Stimulated activated CD4-positive, alpha-beta T cell treated with anti-CD3 and anti-CD28 coated beads, Interleukin-1b, Interleukin-23, amount 100 ng/mL, for 24 hours (primary cell): Measurements from ENCODE around the gene IQCK.

Experiments used
- DNase-seq, 4 experiments: peaks; one replicate each; pipeline ENCODE4 v3.0.0-alpha.2; 2020; ENCODE audit warnings: low read depth in 4 of 4, low spot score in 1 of 4

The IQCK gene

DNA sequence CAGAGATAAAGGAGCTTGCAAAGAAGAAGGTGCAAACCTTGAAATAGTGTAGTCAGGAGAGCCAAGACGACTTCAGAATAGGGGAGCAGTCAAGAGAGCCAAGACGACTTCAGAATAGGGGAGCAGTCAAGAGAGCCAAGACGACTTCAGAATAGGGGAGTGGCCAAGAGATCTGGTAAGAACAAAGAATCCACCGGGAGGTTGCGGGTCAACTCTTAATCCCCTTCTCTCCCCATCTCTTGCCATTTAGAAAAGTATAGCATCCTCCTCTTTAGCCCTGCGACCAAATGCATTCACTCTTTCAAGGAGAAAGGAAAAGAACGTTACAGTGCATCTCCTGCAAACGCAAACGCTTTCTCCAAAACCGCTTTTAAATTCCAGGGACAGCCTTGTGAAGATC, 757 bp upstream of the IQCK start:
- no peak for DNase-seq

DNA sequence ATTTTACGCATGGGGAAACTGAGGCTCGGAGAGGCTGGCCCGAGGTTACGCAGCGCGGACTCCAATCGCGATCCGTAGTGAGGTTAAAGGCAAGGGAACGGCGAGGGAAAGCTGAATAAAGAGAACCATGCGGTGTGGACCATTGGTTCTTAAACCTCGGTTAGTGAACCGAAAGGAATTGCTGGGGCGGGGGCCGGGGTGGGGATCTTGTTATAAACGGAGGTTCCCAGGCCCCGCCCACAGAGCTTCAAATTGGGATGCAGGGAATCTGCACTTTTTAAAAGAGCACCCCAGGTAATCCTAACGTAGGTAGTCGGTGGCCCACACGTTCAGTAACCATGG, 524 bp downstream of the IQCK start:
- DNase-seq, result no peak

DNA sequence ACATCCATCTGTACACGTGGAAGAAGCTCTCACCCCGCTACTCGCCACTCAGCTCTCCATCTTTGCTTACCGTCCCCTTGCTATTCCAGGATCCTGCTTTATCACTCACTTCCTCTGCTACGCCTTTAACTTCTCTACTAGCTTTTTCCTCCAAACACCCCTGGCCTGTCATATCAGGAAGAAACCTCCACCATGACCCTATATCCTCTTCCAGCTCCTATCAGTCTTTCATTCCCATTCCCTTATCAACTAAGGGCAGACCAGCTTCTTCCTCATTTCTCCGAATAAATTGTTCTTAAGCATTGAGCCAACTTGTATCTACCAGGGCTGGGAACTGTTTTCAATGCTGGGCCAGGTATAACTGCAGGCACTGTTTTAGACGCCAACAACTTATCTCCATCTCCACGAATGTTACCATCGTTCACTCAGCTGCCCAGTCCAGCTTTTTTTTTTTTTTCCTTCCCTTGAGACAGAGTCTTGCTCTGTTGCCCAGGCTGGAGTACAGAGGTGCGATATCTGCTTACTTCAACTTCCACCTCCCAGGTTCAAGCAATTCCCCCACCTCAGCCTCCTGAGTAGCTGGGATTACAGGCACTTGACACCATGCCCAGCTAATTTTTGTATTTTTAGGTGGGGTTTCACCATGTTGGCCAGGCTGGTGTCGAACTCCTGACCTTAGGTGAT, 4.3 kb downstream of the IQCK start:
- no peak for DNase-seq

DNA sequence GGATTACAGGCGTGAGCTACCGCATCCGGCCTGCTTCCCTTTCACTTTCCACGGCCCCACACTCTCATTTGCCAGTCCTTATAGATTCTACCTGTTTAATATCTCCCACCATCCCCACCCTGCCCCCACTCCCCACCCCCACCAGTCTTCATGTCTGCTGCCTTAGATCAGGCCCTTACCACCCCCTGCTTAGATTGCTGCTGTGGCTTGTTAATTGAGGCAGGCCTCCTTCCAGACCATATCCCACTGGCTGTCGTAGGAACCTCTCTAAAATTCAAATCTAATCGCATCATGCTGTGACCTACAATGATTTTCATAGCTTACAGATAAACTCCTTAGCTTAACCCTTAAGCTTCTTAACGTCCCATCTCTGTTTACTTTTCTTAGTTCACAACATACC, 4.9 kb downstream of the IQCK start:
- no peak for DNase-seq

DNA sequence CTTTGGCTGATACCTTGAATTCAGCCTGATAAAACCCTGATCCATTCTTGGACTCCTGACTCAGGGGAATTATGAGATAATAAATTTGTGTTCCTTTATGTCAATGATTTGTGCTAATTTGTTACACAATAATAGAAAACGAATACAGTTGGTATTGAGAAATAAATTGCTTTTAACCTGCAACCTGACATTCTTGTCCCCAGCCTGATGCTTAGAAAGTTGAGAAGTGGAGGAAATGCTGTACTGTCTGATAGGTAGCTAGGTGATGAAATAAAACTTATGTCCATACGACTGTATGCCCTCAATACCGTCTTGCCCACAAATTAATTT, 10.5 kb downstream of the IQCK start:
- no peak for DNase-seq

DNA sequence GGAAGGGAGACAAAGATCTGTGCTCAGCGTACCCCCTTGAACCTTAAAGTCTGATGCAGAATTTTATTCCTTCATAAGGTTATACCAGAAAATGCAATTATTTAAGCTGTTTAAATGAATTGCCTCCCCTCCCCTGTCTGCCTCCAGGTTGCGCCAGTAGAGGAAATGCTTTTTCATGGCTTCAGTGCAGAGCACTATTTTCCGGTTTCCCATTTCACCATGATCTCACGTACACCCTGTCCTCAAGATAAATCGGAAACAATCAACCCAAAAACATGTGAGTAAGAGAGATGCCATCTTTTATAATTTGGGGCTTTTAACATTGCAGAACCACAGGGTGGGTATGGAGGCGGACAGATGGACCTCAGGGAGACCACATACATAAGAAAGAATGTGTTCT, 15.5 kb downstream of the IQCK start:
- DNase-seq, result no peak

DNA sequence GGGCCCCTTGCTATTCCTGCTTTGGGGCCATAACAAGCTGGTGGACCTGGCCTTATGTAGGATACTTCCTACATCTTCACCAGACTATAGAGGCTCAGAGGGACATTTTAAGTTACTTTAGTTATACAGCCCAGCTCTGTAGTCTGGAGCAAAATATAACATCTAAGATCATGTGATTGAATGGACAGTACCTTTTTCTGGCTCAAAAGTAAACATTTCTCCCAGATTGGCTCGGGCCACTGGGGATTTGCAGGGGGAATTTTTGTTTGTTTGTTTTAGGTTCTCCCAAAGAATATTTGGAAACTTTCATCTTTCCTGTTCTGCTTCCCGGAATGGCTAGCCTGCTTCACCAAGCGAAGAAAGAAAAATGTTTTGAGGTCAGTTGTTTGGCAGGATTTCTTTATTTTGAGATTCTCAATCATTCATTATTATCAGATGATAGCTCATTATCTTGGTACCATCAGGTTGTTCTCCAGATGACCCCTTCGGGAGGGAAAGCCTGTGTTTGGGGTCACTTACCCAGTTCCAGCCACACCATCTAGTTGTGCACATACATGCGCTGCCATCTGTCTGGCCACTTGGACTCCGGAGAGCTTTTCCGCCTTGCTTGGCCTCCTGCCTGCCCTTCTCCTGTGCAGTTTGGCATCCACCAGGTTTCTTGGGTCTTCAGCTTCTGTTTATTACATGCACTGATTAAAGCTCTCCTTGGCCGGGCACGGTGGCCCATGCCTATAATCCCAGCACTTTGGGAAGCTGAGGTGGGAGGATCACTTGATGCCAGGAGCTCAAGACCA, 17.2 kb downstream of the IQCK start:
- DNase-seq, result no peak

DNA sequence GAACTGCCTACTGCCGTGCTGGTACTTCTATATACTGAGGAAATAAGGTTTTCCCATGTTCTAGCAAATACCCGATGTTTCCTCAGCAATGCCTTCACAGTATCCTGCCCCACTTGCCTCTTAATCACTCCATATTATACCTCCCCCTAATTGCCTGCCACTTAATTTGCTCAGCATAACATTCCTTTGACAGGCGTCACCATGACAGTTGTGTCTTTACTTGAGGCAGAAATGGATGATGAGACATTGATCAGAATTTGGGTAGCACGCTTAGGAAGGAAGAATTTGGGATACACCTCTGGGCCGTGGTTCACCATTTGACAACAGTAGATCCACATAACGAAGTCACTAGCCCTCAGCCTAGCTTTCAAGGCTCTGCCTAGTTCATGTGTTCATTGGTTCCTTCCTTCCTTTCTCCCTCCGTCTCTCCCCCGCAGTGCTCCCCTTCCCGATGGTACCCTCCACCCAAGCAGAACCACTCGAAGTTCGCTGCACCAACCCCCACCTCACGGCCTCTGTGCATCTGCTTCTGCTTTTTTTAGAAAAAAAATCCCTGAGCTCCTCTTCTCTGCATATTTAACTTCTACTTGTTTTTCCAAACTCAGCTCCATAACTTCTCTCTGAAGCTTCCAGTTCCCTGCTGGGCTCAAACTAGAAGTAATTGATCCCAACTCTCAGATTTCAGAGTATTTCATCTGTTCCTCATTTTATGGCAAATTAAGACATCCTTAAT, 19.4 kb downstream of the IQCK start:
- no peak for DNase-seq

DNA sequence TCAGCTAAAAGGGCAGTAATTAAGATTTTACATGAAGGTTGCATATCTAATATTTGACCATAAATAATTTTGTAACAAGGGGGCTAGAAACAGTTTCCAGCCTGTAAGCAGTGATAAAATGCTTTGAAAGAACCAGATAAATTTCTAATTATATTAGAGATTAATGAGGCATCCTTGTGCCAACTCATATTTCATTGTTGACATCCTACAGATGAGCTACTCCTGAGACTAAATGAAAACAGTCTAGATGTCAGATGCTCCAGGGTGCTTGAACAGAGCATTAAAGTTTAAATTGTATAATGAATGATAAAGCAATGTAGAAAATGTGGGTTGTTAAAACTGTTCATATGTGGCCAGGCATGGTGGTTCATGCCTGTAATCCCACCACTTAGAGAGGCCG, 23.3 kb downstream of the IQCK start:
- no peak for DNase-seq

DNA sequence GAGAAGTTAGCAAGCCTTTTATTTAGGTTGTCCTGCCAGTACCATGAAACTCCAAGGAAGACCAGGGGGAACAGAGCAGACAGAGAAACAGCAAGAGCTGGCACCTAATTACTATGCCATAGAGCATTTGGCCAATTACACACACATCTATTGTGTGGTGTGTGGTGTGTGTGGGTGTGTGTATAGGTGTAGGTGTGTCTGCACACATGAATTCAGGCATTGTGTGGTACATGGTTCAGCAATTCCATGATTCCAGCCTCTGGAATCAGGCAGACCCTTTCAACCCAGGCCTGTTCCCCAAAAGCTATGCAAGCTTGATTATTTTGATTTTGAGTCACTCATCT, 25.7 kb downstream of the IQCK start:
- no peak for DNase-seq

DNA sequence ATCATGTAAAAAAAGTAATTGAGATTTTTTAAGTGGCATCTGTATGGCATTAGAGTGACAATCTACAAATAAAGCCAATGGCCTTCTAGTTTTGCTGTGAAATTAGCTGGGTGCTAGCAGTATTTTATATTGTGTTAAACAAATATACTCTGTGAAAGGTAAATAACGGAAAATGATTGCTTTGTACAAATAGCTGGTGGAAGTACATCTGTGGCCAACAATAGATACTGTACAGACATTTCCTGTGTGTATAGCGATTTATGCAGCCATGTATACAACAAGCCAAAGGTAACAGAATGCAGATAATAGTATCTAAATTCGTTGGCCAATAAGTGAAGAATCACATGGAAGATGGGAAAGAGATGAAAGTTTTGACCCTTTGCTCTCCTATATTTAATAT, 26.6 kb downstream of the IQCK start:
- DNase-seq, result no peak

DNA sequence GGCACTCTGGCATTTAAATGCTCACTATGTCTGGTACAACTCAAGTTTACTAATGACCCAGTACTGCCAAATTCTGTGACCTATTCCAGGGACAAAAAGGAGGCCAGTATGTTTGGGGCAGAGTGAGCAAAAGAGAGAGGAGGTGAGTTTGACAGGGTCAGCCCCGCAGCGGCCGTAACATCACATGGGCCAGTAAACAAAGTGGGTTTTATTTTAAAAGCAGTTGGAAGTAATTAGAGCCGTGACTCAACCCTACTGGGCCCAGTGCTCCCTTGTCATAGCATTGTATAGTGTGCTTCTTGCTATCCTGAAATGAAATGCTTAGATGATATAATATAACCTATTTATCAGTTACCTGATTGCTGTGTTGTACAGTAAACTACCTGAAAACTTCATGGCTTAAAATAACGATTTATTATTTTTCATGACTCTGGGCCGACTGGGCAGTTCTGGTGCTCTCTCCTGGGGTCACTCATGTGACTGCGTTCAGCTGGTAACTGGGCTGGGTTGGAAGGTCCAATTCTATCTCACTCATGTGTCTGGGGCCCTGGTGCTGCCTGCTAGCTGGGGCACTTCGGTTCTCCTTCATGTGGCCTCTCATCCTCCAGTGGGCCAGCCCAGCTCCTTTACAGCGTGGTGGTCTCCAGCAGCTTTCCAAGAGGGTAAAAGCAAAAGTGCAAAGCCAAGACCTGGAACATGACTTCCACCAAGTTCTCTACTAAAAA, 27.4 kb downstream of the IQCK start:
- no peak for DNase-seq

DNA sequence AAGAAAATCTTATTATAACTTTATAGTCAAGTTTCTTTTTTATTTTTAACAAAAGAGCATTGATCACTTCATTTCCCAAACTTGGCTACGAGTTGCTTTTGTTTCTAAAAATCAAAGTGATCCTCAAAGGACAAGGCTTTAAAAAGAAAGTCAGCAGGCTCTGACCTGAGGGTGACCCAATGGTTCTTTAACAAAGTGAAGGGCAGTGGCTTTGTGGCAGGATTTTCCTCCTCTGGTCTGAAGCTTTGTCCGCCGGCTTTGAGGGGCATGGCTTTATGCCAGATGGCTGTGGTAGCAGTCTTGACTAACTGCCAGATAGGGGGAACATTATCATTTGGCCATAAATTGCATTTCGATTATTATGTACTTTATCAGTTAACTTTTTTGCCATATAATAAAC, 28.5 kb downstream of the IQCK start:
- no peak for DNase-seq

DNA sequence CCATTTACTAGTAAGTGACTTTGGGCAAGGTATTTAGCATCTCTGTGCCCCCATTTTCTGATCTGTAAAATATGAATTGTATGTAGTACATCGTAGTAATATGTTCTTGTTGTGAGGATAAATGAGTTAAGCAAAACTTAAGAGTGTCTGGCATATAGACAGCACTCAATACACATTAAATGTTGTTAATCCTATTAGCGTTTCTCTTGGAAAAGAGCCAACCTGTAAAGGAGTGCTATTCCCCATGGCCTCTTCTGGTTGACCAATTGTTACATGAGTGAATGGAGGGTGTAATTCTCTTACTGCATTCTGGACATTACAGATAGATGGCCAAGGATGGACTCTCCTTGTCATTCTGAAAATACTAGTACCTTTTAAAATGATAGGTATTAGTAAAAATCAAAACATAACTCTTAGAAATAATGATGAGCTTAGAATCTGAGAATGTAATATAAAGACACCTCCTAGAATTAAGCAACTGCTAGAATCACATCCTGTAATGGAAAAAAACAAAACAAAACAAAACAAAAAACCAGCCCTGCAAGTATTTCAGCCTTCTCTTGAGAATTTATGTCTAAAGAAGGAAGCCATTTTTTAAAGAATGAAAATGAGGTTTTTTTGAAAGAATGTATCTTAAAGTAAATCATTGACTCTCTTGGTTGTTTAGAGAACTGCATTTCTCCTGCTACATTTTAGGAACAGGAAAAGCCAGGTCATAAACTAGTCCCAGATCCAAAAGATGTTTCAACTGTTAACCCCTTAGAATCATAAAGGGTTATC, 30.5 kb downstream of the IQCK start:
- no peak for DNase-seq

DNA sequence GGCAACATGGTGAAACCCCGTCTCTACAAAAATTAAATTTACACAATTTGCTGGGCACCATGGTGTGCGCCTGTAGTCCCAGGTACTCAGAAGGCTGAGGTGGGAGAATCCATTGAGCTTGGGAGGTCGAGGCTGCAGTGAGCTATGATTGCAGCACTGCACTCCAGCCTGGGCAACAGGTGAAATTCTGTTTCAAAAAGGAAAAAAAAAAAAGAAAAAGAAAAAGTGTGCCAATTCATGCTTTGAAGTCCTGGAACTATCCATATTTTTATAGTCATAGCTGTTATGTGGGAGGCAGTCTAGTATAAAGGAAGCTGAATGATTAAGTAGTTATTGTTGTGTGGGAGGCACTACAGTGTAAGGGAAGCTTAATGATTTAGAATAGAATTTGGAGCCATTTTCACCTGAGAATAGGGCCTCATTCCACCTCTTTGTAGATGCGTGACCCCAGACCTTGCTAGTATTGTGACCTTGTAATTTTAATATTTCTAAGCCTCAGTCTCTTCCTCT, 31.6 kb downstream of the IQCK start:
- no peak for DNase-seq

DNA sequence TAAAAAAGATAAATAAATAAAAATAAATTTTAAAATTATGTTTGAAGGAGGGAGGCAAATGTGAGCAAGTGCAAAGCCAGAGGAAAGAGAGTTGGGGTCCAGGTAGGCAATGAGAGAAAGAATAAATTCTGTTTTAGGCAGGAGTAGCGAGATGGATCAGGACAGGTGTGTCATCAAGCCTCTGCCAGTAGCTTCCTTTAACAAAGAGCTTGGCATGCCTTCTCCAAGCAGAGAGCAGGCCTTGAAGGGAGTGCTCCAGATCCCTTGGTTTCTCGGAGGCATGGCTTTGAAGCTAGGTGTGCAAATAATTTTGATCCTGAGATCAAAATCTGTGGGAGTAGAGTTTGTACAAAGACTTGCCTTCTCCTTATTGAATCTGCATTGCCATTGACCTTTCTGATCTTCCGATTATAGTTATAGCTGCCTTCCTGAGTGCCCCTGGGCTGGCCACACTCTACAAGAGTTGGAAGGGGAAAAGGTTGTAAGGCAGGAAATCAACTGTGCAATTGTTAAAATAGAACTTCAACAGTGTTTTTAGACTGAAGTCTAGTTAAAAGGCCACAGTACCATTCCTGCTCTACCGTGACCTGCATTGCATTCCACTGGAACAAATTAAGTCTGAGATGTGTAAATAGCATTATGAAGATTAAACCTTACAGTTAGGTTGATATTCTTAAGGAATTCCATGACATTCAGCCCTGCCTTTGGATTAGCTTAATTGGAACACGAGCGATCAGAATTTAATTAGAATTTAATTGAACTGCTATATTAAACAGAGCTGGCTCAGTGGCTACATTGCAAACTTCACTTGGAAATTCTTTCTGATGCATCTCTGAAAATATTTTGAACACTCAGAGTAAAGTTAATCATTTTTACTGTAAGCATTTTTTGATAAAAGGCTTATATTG, 33.7 kb downstream of the IQCK start:
- no peak for DNase-seq

DNA sequence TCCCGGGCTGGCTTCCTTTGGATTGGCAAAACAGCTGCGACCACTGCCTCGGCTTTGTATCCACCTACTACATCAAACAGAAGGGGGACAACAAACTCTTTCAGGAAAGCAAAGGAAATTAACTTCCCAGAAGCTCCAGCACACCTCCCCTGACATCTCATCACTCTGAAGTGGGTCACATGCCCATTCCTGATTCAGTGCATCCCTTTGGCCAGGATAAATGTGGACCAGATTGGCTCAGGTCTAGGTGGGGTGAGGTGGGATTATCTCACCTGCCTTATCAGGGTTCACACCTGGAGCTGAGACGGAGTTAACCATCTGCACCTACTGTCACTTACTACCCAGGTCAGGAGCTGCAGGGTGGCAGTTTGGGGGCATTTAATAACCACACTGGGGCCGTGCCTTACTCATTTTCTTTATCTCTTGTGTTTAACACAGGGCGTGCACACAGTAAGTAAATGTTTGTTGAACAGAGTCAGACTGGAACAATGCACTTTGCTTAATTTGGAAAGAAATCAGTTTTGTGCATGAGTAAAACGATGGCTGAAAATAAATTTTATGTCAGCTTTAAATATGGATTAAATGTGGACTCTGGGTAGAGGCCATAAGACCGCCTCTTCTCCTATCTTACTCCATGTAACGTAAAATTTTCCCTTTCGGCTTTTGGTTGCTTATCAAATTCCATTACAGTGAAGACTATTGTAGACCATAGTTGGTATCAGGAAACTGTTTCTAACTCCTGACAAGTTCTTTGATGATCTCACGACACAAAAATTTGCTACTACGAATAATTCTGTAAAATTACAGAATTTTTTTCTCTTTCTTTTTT, 36.0 kb downstream of the IQCK start:
- DNase-seq, result no peak

DNA sequence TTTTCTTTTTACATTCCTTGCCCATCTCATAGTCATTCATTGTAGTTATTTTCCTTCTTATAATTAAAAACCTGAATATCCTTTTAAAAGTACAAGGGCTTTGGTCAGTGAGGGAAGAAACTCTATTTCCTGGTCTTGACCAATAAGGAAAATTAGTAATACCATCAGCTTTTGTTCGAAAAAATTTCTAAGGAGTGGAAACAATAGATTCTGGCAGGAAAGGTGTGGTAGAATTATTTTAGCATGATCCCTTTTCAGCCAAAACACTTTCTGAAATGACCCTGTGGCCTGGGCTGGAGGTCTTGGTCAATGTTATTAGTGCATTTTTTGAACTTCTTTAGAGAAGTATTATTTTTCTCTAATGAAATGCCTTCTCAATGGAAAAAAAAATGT, 36.6 kb downstream of the IQCK start:
- DNase-seq, result no peak

DNA sequence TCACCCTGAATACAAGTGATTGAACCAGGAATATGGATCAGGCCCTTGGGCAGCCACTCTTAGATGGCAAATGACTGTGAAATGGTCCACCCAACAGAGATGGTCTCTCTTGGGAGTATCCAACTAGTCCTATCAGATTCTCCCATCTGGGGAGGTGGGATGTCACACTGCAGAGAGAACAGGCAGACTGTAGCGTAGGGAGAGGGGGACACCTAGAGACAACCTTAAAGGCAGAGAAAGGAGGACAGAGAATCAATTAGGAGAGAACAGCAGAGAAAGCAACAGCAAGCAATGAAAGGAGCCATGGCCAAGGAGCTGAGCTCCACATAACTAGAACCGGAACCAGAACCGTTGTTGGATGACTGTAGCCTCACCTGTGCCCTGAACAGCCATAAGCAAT, 37.2 kb downstream of the IQCK start:
- DNase-seq, result no peak
